H9 (cell line): ENCODE measurements around the gene DAPK1. TPM values are rescaled to one million over a fixed set of nuclear protein-coding genes. Genes with fewer than 3 reads are reported as not detected.

ENCODE experiments used
- DNase-seq: peaks from one replicate; pipeline ENCODE4 v3.0.0-alpha.2; 2017
- H2AFZ ChIP-seq: one replicate; pipeline ENCODE4 v1.6.1; 2013; ENCODE audit warnings: mild to moderate bottlenecking, low read length, control low read depth, moderate library complexity
- H2AK5ac ChIP-seq: 2 replicates; pipeline ENCODE4 v1.6.1; 2013; ENCODE audit warnings: low read length, control low read depth, mixed read lengths; ENCODE audit not compliant: insufficient read length
- H2BK120ac ChIP-seq: one replicate; pipeline ENCODE4 v1.6.1; 2013; ENCODE audit warnings: low read depth, mild to moderate bottlenecking, low read length, control low read depth, inconsistent platforms; ENCODE audit not compliant: poor library complexity, severe bottlenecking
- H2BK12ac ChIP-seq: 2 replicates; pipeline ENCODE4 v1.6.1; 2013; ENCODE audit warnings: low read length, control low read depth, mixed read lengths, low read depth; ENCODE audit not compliant: insufficient read length
- H2BK15ac ChIP-seq: 2 replicates; pipeline ENCODE4 v1.6.1; 2013; ENCODE audit warnings: low read depth, low read length, control low read depth
- H2BK20ac ChIP-seq: one replicate; pipeline ENCODE4 v1.6.1; 2013; ENCODE audit warnings: low read depth, mild to moderate bottlenecking, low read length, control low read depth, inconsistent platforms; ENCODE audit not compliant: poor library complexity, severe bottlenecking
- H2BK5ac ChIP-seq: 2 replicates; pipeline ENCODE4 v1.6.1; 2013; ENCODE audit warnings: low read length, control low read depth, mixed read lengths; ENCODE audit not compliant: insufficient read length
- H3K14ac ChIP-seq: 2 replicates; pipeline ENCODE4 v1.6.1; 2013; ENCODE audit warnings: low read length, control low read depth; ENCODE audit not compliant: insufficient read depth
- H3K18ac ChIP-seq: 2 replicates; pipeline ENCODE4 v1.6.1; 2013; ENCODE audit warnings: low read depth, mild to moderate bottlenecking, mixed read lengths, low read length, control low read depth; ENCODE audit not compliant: insufficient read length
- H3K23ac ChIP-seq: 2 replicates; pipeline ENCODE4 v1.6.1; 2013; ENCODE audit warnings: low read length, control low read depth, mixed read lengths, low read depth; ENCODE audit not compliant: insufficient read length
- H3K23me2 ChIP-seq: 2 replicates; pipeline ENCODE4 v1.6.1; 2013; ENCODE audit warnings: low read depth, mild to moderate bottlenecking, mixed read lengths, low read length, control low read depth; ENCODE audit not compliant: insufficient read length, poor library complexity, severe bottlenecking
- H3K27ac ChIP-seq: 2 replicates; pipeline ENCODE4 v1.5.1; 2013; ENCODE audit warnings: low read length, control low read depth, mixed read lengths, low read depth; ENCODE audit not compliant: insufficient read length
- H3K27me3 ChIP-seq: 2 replicates; pipeline ENCODE4 v1.6.1; 2013; ENCODE audit warnings: low read length, control low read depth, inconsistent platforms; ENCODE audit not compliant: insufficient read depth
- H3K4ac ChIP-seq: 2 replicates; pipeline ENCODE4 v1.6.1; 2013; ENCODE audit warnings: low read depth, mild to moderate bottlenecking, control low read depth, inconsistent platforms, low read length, moderate library complexity
- H3K4me1 ChIP-seq: 2 replicates; pipeline ENCODE4 v1.6.1; 2013; ENCODE audit warnings: low read length, control low read depth, inconsistent platforms; ENCODE audit not compliant: insufficient read depth
- H3K4me2 ChIP-seq: 2 replicates; pipeline ENCODE4 v1.6.1; 2013; ENCODE audit warnings: low read length, control low read depth, mixed read lengths; ENCODE audit not compliant: insufficient read length, insufficient read depth
- H3K56ac ChIP-seq: 2 replicates; pipeline ENCODE4 v1.6.1; 2013; ENCODE audit warnings: low read depth, mild to moderate bottlenecking, mixed read lengths, low read length, control low read depth; ENCODE audit not compliant: insufficient read length
- H3K79me1 ChIP-seq: 2 replicates; pipeline ENCODE4 v1.6.1; 2013; ENCODE audit warnings: low read depth, mild to moderate bottlenecking, moderate library complexity, low read length, control low read depth, inconsistent platforms; ENCODE audit not compliant: insufficient read depth, poor library complexity, severe bottlenecking
- H3K79me2 ChIP-seq: 2 replicates; pipeline ENCODE4 v1.6.1; 2013; ENCODE audit warnings: low read length, control low read depth, inconsistent platforms; ENCODE audit not compliant: insufficient read depth
- H3K9ac ChIP-seq: 2 replicates; pipeline ENCODE4 v1.6.1; 2013; ENCODE audit warnings: low read length, control low read depth, mixed read lengths; ENCODE audit not compliant: insufficient read length; ENCODE audit errors: extremely low read depth
- H3K9me3 ChIP-seq: one replicate; pipeline ENCODE4 v1.6.1; 2013; ENCODE audit warnings: low read depth, low read length, inconsistent platforms; ENCODE audit not compliant: control insufficient read depth
- H3T11ph ChIP-seq: one replicate; pipeline ENCODE4 v1.6.1; 2013; ENCODE audit warnings: mild to moderate bottlenecking, low read length, control low read depth, inconsistent platforms
- H4K20me1 ChIP-seq: one replicate; pipeline ENCODE4 v1.6.1; 2013; ENCODE audit not compliant: control insufficient read depth, insufficient read length, insufficient read depth
- H4K5ac ChIP-seq: 2 replicates; pipeline ENCODE4 v1.6.1; 2013; ENCODE audit warnings: low read depth, mild to moderate bottlenecking, mixed read lengths, low read length, control low read depth; ENCODE audit not compliant: insufficient read length
- H4K8ac ChIP-seq: replicated peaks from 2 replicates; pipeline ENCODE4 v1.6.1; 2013; ENCODE audit warnings: low read length, control low read depth, mixed read lengths, low read depth; ENCODE audit not compliant: insufficient read length
- H4K91ac ChIP-seq: 2 replicates; pipeline ENCODE4 v1.6.1; 2013; ENCODE audit warnings: low read depth, mild to moderate bottlenecking, moderate library complexity, mixed read lengths, low read length, control low read depth; ENCODE audit not compliant: insufficient read length
- H3K27ac Mint-ChIP-seq, 3 experiments: 2 replicates in 2 of 3; 3 replicates in 1 of 3; pipeline ENCODE4 v1.8.0; 2020 to 2021; ENCODE audit warnings: mixed read lengths in 3 of 3, mild to moderate bottlenecking in 1 of 3, moderate library complexity in 1 of 3
- H3K27me3 Mint-ChIP-seq: 2 replicates; pipeline ENCODE4 v1.8.0; 2021; ENCODE audit warnings: low read depth, mild to moderate bottlenecking, moderate library complexity, mixed read lengths
- H3K36me3 Mint-ChIP-seq, 3 experiments: 2 replicates in 2 of 3; 3 replicates in 1 of 3; pipeline ENCODE4 v1.8.0; 2020 to 2021; ENCODE audit warnings: low read depth in 3 of 3, mixed read lengths in 3 of 3; ENCODE audit not compliant: insufficient read depth in 1 of 3
- H3K4me1 Mint-ChIP-seq, 2 experiments: 2 replicates each; pipeline ENCODE4 v1.8.0; 2020; ENCODE audit warnings: mixed read lengths in 2 of 2
- H3K4me3 Mint-ChIP-seq, 2 experiments: 2 replicates in 1 of 2; 3 replicates in 1 of 2; pipeline ENCODE4 v1.8.0; 2020 to 2021; ENCODE audit warnings: mild to moderate bottlenecking in 2 of 2, mixed read lengths in 2 of 2, moderate library complexity in 1 of 2
- H3K9me3 Mint-ChIP-seq, 2 experiments: 2 replicates in 1 of 2; 3 replicates in 1 of 2; pipeline ENCODE4 v1.8.0; 2020; ENCODE audit warnings: mild to moderate bottlenecking in 2 of 2, mixed read lengths in 2 of 2, moderate library complexity in 1 of 2
- CTCF ChIP-seq: fragments of 200-600 bp; sonication (generic); conservative IDR thresholded peaks from 3 replicates; pipeline ENCODE4 v1.8.0; 2021; ENCODE audit warnings: antibody characterized with exemption, mild to moderate bottlenecking
- WGBS: extraction: QIAGEN DNeasy Blood & Tissue Kit; methylation state at CpG from one replicate; pipeline ENCODE4 v1.1.7; 2013; ENCODE audit warnings: missing lambda C conversion rate, low lambda C conversion rate, mixed read lengths; ENCODE audit not compliant: insufficient read length; ENCODE audit errors: extremely low coverage; 5-methylcytosine and 5-hydroxymethylcytosine counted together
- total RNA-seq: library from RNA; stranded (reverse); gene quantifications from 2 replicates; pipeline ENCODE4 v1.2.1, GENCODE V29; 2021

The DAPK1 gene
- total RNA-seq, 1 experiment from 2014 or later = 79.4 TPM

DNA sequence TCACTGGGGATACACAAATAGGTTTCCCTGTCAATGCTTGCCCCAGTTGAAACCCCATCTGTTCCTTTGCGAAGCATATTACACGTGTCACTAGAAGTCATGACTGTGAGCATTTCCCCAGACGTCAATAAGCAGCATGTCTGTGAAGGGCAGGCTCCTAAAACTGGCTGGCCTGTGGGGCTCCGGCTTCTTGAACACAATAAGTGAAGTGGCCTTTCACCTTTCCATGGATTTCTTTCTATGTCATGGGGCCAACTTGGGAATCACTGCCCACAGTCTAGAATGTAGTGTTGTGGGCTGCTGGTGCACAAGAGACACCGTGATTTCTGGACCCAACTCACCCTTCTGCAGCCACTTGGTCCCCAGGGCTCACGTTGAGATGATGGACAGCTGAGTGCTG lies 167.8 kb downstream of the DAPK1 start:
- Histone ChIP-seq H4K8ac (no peak overlapping the region), H2BK5ac (no peak overlapping the region), H3K79me1 (no peaks in the 10 kb centered on the region), H4K20me1 (no peaks in the 10 kb centered on the region), H3K9me3 (peaks cover 4% of the 10 kb centered on the region), H2AK5ac (no peak overlapping the region), H3K56ac (no peak overlapping the region), H3K4ac (no peak overlapping the region), H2BK120ac (no peak overlapping the region), H3K4me1 (no peaks in the 10 kb centered on the region), H2BK12ac (no peak overlapping the region), H3K23ac (no peak overlapping the region), H3T11ph (no peak overlapping the region), H4K5ac (no peak overlapping the region), H3K27ac (no peak overlapping the region), H3K9ac (no peak overlapping the region), H2BK20ac (no peak overlapping the region), H4K91ac (no peak overlapping the region), H3K18ac (no peak overlapping the region), H3K4me2 (no peak overlapping the region), H3K14ac (no peak overlapping the region), H2AFZ (no peak overlapping the region), H3K23me2 (no peaks in the 10 kb centered on the region), H2BK15ac (no peak overlapping the region), H3K27me3 (no peaks in the 10 kb centered on the region), H3K79me2 (no peaks in the 10 kb centered on the region)
- H3K4me1 Mint-ChIP-seq = peaks cover 9 to 18% of the 10 kb centered on the region in 2 experiments
- peak; percentile 19 for DNase-seq
- WGBS = no CpG with 5 or more reads among the region's 6 CpGs
- no peak overlapping the region for H3K4me3 Mint-ChIP-seq
- H3K27me3 Mint-ChIP-seq = no peaks in the 10 kb centered on the region; the same call in 1 of the 2 replicates
- H3K36me3 Mint-ChIP-seq = peaks cover 72 to 75% (median 74%) of the 10 kb centered on the region in 3 experiments
- no peak overlapping the region for H3K27ac Mint-ChIP-seq
- peaks cover 31 to 34% of the 10 kb centered on the region in 2 experiments for H3K9me3 Mint-ChIP-seq
- no peak for TF ChIP-seq CTCF
